ENCODE measurements around the gene GZMA.

GZMA gene

DNA sequence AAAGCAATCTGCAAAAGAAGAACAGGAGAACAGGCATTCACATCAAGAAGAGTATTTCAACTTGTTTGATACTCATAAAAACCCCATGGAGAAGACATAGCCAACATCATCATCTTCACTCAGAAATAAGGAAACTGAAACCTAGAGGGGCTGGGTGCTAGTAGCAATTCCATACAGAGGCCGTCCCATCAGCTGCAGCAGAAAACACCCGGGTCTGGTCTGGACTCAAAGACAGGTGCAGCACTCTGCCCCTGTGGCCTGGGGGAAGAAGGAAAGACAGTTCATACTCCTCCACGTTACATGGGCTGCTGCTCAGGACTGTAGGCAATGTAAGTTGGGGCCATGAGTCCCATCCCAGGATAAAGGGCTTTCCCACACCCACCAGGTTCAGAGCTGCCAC, 11.6 kb downstream of the GZMA start (continued):
- TF ChIP-seq ZNF600 (tag by site-specific recombination; IDR thresholded peaks at IDR 0.05) (no peak), ZNF341 (tag by site-specific recombination; IDR thresholded peaks at IDR 0.05; ENCODE audit: low read depth) (no peak), KLF8 (tag by site-specific recombination; IDR thresholded peaks at IDR 0.05) (no peak), ZNF175 (tag by site-specific recombination; IDR thresholded peaks at IDR 0.05) (no peak)

DNA sequence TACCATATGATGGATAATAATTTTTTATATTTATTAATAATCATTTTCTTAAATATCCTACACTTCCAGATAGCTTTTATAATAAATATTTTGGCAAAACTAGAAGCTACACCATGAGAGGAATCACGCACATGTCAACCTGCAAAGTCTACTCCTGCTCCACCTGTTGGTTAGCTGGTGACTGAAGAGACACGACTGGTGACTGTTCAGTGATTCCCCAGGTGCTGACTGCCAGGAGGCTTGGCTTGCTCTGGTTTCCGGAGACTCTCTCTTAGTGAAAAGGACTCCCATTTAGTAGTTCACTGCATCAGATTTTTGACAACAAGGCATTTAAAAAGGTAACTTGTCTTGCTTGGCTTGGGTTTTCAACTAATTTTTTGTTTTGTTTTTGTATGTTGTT, 20.9 kb downstream of the GZMA start:
- H3K9me3 ChIP-seq (ENCODE audit: control insufficient read depth, insufficient read depth, low read depth, low read length), result no peaks in the 10 kb centered on the region
- TF ChIP-seq ZSCAN16 (tag by site-specific recombination; IDR thresholded peaks at IDR 0.05), result no peak
- TF ChIP-seq GLIS1 (tag by site-specific recombination; IDR thresholded peaks at IDR 0.05), result no peak
- TF ChIP-seq ZNF155 (tag by site-specific recombination; IDR thresholded peaks at IDR 0.05), result no peak
- TF ChIP-seq, protein P1, sequence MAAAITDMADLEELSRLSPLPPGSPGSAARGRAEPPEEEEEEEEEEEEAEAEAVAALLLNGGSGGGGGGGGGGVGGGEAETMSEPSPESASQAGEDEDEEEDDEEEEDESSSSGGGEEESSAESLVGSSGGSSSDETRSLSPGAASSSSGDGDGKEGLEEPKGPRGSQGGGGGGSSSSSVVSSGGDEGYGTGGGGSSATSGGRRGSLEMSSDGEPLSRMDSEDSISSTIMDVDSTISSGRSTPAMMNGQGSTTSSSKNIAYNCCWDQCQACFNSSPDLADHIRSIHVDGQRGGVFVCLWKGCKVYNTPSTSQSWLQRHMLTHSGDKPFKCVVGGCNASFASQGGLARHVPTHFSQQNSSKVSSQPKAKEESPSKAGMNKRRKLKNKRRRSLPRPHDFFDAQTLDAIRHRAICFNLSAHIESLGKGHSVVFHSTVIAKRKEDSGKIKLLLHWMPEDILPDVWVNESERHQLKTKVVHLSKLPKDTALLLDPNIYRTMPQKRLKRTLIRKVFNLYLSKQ (tag by site-specific recombination; IDR thresholded peaks at IDR 0.05; ENCODE audit: borderline replicate concordance), result no peak
- no peak for TF ChIP-seq SCRT2 (tag by site-specific recombination; IDR thresholded peaks at IDR 0.05)
- TF ChIP-seq ZBTB7A (tag by site-specific recombination; IDR thresholded peaks at IDR 0.05; ENCODE audit: low read depth), result no peak
- TF ChIP-seq HOXC10 (CRISPR knock-in tag; IDR thresholded peaks at IDR 0.05), result no peak
- TF ChIP-seq GLIS2 (tag by site-specific recombination; IDR thresholded peaks at IDR 0.05), result no peak
- TF ChIP-seq, protein P2, sequence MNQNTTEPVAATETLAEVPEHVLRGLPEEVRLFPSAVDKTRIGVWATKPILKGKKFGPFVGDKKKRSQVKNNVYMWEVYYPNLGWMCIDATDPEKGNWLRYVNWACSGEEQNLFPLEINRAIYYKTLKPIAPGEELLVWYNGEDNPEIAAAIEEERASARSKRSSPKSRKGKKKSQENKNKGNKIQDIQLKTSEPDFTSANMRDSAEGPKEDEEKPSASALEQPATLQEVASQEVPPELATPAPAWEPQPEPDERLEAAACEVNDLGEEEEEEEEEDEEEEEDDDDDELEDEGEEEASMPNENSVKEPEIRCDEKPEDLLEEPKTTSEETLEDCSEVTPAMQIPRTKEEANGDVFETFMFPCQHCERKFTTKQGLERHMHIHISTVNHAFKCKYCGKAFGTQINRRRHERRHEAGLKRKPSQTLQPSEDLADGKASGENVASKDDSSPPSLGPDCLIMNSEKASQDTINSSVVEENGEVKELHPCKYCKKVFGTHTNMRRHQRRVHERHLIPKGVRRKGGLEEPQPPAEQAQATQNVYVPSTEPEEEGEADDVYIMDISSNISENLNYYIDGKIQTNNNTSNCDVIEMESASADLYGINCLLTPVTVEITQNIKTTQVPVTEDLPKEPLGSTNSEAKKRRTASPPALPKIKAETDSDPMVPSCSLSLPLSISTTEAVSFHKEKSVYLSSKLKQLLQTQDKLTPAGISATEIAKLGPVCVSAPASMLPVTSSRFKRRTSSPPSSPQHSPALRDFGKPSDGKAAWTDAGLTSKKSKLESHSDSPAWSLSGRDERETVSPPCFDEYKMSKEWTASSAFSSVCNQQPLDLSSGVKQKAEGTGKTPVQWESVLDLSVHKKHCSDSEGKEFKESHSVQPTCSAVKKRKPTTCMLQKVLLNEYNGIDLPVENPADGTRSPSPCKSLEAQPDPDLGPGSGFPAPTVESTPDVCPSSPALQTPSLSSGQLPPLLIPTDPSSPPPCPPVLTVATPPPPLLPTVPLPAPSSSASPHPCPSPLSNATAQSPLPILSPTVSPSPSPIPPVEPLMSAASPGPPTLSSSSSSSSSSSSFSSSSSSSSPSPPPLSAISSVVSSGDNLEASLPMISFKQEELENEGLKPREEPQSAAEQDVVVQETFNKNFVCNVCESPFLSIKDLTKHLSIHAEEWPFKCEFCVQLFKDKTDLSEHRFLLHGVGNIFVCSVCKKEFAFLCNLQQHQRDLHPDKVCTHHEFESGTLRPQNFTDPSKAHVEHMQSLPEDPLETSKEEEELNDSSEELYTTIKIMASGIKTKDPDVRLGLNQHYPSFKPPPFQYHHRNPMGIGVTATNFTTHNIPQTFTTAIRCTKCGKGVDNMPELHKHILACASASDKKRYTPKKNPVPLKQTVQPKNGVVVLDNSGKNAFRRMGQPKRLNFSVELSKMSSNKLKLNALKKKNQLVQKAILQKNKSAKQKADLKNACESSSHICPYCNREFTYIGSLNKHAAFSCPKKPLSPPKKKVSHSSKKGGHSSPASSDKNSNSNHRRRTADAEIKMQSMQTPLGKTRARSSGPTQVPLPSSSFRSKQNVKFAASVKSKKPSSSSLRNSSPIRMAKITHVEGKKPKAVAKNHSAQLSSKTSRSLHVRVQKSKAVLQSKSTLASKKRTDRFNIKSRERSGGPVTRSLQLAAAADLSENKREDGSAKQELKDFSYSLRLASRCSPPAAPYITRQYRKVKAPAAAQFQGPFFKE (tag by site-specific recombination; IDR thresholded peaks at IDR 0.05; ENCODE audit: borderline replicate concordance), result no peak
- ChIA-PET CTCF (interaction anchor here (1.0 to 1.2 kb wide), 2 partner anchors 23 to 633 kb away, joined by 3 read pairs; no protein-coding TSS in a partner anchor), POLR2A (no interaction called here)
- no peak overlapping the region for H3K4me3 ChIP-seq (ENCODE audit: low read depth, low read length)
- no peaks in the 10 kb centered on the region for H3K36me3 ChIP-seq (ENCODE audit: control insufficient read depth in 2 of 2, insufficient read depth in 1 of 2, low read length in 2 of 2)
- H3K27ac ChIP-seq (ENCODE audit: extremely low read depth, low read depth, low read length), result no peak overlapping the region
- no peaks in the 10 kb centered on the region for H3K4me1 ChIP-seq (ENCODE audit: control insufficient read depth, insufficient read depth, low read length)

- no peak overlapping the region for H3K27ac ChIP-seq (ENCODE audit: extremely low read depth, low read depth, low read length)
- no peak overlapping the region for H3K4me3 ChIP-seq (ENCODE audit: low read depth, low read length)
- no peaks in the 10 kb centered on the region for H3K9me3 ChIP-seq (ENCODE audit: control insufficient read depth, insufficient read depth, low read depth, low read length)
- POLR2A ChIA-PET, result no interaction called here
- H3K4me1 ChIP-seq (ENCODE audit: control insufficient read depth, insufficient read depth, low read length), result no peaks in the 10 kb centered on the region
- H3K36me3 ChIP-seq (ENCODE audit: control insufficient read depth in 2 of 2, insufficient read depth in 1 of 2, low read length in 2 of 2), result no peaks in the 10 kb centered on the region
- CTCF ChIA-PET, result interaction anchor here (0.7 to 1.7 kb wide), 3 partner anchors 190 to 228 kb away, joined by 4 to 5 read pairs (median 4); no protein-coding TSS in a partner anchor
- TF ChIP-seq BCL11B (tag by site-specific recombination; IDR thresholded peaks at IDR 0.05; ENCODE audit: low read depth) (no peak), ZNF785 (tag by site-specific recombination; IDR thresholded peaks at IDR 0.05) (no peak), ZNF433 (tag by site-specific recombination; IDR thresholded peaks at IDR 0.05; ENCODE audit: low read depth) (no peak), KLF9 (tag by site-specific recombination; IDR thresholded peaks at IDR 0.05; ENCODE audit: low read depth) (no peak), ZNF585B (tag by site-specific recombination; IDR thresholded peaks at IDR 0.05) (no peak), ZNF426 (tag by site-specific recombination; IDR thresholded peaks at IDR 0.05) (no peak), ZNF561 (tag by site-specific recombination; IDR thresholded peaks at IDR 0.05; ENCODE audit: borderline replicate concordance) (no peak), ZNF488 (tag by site-specific recombination; IDR thresholded peaks at IDR 0.05) (no peak)
Observed at GRCh38 chr5:55134053-55134722, 31.7 kb downstream of the GZMA start.

All from HEK293 (cell line).